ENCODE results near the gene SPDYE1.

Gene SPDYE1

GRCh38 chr7:44044315-44045225, 46.9 kb downstream of the SPDYE1 start, which contains the start of gene DBNL:
Gene DBNL (plus strand): TSS chr7:44044702. CDS start chr7:44044738, 36 bp downstream.
- peak; percentile 94 for DNase-seq (ENCODE audit: low spot score)

- no peak for DNase-seq (ENCODE audit: low spot score)
Measured at GRCh38 chr7:44045226-44046014, 47.7 kb downstream of the SPDYE1 start.

- DNase-seq (ENCODE audit: low spot score) = no peak
Measured at GRCh38 chr7:44046321-44047061, 48.8 kb downstream of the SPDYE1 start.

- DNase-seq (ENCODE audit: low spot score) = no peak
Measured at GRCh38 chr7:44048031-44048795, 50.5 kb downstream of the SPDYE1 start.

DNA sequence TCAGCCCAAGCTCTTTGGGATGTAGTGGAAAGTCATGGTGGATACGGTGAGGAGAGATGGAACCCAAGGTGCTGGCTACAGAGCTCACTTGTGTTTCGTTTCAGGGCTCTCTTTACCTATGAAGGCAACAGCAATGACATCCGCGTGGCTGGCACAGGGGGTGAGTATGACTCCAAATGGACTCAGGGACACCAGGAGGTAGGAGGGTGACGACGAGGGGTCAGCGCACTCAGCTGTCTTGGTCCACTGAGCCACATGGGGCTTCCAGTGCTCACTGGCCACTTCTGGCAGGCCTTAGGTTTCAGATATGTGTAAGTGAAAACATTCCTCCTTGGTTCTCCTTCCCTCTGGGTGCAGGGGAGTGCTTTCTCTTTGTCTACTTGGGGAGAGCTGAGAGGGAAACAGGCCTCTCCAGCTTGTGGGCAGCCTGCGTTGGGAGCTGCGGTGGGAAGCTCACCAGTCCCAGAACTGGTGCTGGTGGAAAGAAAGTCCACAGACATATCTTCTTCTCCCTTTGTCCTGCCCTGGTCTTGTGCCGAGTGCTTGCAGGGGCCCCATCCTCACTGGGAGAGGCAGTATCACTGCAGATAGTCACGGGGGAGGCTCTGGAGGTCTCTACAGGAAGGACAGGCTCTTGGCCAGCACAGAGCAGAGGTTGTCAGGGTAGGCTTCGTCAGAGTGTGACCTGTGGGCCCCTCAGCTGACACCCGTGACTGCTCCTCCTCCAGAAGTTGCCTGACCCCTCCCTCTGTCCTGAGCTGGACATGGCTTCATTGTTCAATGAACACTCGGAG, 52.6 kb downstream of the SPDYE1 start:
- no peak for DNase-seq (ENCODE audit: low spot score)

DNA sequence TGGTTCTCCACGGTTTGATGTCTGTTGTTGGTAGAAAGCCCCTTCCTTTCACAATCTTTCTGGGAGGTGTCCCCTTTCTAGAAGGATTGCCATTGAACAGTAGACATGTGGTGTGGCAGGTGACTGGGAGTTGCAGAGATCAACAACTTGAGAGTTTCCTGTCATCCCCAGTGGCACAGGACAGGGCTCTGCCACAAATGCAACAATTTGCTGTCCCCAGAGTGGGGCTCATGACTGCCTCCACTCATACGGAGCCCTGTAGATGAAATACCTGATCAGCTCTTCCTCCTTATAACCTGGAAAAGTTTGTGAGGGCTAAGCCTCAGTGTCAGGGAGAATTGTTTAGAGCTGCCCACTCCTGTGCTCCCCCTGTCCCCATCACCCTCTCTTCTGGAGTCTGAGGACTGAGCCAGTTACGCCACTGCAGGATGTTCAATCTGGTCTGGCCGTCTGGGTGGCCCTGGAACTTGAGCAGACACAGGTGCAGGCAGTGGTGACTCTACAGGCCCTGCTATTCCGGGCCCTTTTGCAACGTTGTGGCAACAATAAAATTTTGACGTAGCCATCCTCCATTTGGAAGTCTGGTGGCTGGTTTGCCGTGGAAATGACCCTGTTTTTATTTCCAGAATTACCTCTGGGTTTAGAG, 53.3 kb downstream of the SPDYE1 start:
- DNase-seq (ENCODE audit: low spot score) = no peak

- DNase-seq (ENCODE audit: low spot score) = no peak
Measured at GRCh38 chr7:44051611-44052220, 54.0 kb downstream of the SPDYE1 start.

DNA sequence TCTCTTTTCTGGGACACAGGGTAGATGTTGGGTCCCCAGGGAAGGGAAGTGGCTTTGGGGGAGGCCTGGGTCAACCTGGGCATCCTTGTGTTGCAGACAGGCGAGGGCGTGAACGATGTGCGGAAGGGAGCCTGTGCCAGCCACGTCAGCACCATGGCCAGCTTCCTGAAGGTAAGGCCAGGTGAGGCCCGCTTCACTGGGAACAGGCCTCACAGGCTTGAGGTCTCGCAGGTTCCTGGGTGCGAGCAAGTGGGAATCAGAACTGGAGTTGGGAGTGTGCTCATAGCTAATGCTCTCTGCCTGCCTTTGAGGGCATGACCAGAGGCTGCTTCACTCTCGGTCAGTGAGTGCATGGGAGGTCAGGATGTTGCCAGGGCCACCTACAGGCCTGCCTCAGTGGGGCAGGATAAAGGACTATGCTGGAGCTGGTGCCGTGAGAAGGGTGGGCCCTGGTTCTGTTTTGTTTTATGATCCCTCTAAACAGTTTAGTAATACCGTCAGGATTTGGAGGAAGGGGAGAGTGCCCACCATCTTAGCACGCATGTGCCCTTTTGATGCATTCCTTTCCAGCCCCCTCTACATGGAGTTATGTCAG, 55.2 kb downstream of the SPDYE1 start:
- DNase-seq (ENCODE audit: low spot score) = no peak

- no peak for DNase-seq (ENCODE audit: low spot score)
Measured at GRCh38 chr7:44056681-44057080, 59.0 kb downstream of the SPDYE1 start.

GRCh38 chr7:44057181-44057848, 59.6 kb downstream of the SPDYE1 start:
- DNase-seq (ENCODE audit: low spot score) = no peak

DNA sequence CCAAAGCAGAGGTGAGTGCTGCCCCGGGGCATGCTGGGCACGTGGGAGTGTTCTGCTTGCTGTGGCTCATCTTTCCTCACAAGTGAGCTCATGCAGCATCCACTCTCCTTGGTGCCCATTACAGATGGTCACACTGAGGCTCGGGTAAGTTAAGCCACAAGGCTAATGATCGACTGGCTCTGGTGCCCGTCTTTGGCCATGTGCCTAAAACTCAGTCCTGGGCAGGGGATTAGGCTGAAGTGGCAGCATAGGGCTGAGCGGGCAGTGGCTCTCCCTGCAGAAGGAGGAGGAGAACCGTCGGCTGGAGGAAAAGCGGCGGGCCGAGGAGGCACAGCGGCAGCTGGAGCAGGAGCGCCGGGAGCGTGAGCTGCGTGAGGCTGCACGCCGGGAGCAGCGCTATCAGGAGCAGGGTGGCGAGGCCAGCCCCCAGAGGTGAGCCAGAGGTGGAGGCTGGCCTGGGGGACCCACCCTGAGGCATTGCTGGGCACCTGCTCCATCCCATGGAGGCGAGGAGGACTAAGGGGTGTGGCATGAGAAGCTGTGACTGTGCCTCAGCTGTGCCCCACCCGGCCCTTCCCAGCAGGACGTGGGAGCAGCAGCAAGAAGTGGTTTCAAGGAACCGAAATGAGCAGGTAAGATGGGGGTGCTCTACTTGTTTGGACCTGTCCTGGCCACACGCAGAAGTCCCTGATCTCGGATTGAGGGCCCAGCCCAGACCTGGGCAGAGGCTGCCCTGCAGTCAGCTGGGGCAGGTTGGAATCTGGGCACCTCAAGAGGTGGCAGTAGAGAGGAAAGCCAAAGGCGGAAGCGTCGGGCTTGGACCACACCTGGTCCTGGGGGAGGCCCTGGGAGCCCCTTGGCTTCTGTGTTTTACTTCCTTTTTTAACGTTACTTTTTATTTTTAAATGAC, 60.4 kb downstream of the SPDYE1 start:
- DNase-seq (ENCODE audit: low spot score) = no peak

DNA sequence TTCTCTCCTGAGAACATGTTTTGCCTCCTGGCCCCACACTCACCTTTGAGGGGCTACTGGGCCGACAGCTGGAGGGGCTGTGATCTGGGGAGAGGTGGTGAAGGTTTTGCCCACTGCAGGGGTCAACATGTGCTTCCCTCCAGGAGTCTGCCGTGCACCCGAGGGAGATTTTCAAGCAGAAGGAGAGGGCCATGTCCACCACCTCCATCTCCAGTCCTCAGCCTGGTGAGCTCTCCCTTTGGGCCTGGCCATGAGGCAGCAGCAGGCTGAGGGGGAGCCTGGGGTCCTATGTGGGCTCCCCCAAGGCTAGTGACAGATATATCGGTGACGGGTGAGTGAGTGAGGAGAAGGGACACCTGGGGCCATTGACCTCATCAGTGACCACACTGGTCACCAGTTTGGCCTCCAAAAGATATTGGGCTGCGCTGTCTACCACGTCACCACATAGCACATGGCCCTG, 61.1 kb downstream of the SPDYE1 start:
- DNase-seq (ENCODE audit: low spot score) = no peak

DNA sequence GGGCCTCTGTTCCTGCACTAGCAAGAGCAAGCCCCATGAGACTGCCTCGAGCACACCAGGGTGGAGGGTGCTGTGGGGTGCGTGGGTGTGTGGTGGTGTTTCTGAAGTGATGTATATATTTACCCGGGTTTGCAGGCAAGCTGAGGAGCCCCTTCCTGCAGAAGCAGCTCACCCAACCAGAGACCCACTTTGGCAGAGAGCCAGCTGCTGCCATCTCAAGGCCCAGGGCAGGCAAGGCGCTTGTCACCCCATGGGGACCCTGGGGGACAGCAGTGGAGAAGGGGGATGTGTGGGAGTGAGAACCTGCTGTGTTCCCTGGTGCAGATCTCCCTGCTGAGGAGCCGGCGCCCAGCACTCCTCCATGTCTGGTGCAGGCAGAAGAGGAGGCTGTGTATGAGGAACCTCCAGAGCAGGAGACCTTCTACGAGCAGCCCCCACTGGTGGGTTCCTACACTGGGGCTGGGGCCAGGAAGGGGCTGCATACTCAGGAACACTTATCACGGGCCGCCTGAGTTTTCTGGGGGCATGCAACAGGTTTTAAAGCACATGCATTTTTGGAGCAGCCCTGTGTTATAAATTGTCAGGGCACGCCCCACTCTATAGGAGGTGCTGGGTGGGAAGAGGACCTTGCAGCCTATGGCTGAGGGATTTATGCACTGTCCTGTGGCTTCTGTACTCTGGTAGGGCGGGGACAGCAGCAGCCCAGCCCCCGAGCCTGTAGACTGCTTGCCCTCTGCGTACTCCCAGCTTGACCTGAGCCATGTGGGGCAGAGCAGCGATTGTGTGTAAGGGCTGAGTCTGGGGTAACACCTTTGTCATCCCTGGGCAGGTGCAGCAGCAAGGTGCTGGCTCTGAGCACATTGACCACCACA, 61.8 kb downstream of the SPDYE1 start:
- DNase-seq (ENCODE audit: low spot score) = no peak
